HepG2 (cell line): ENCODE data around the gene NAV2. TPM values are rescaled to one million over a fixed set of nuclear protein-coding genes. Genes with fewer than 3 reads are reported as not detected.
A peak's percentile ranks its signal among the peaks of the same experiment; 100 is the strongest.

Source experiments
- ATAC-seq: fragments of 200-7000 bp; cut with Tn5 transposase; 3 replicates; pipeline ENCODE4 v1.9.1; 2020; ENCODE audit warnings: mild to moderate bottlenecking, moderate library complexity
- BruUV-seq: library from RNA; stranded (reverse); fragments of 400-500 nt; replicated peaks from 2 replicates; lab custom pipeline; 2021; lab: Mats Ljungman, UMichigan
- CTCF ChIA-PET: fragments of 300-600 bp; formaldehyde crosslinking; extraction: SDS; loops from one replicate; lab custom pipeline; 2021; ENCODE audit warnings: low total read pairs, inconsistent platforms, low intra/inter-chr PET ratio; lab: Yijun Ruan, JAX
- POLR2A ChIA-PET: fragments of 350-600 bp; sonication (Branson Sonifier 250); formaldehyde crosslinking; loops from one replicate; lab custom pipeline; 2020; ENCODE audit warnings: antibody characterized with exemption, inconsistent platforms; lab: Yijun Ruan, JAX
- DNase-seq: peaks from one replicate; pipeline ENCODE4 v3.0.0-alpha.2; 2015; ENCODE audit warnings: low spot score
- FAIRE-seq: peaks from 3 replicates; lab custom pipeline; 2011; peaks lifted over from hg19 to GRCh38; lab: Jason Lieb, UNC
- H2AFZ ChIP-seq: one replicate; pipeline ENCODE4 v1.6.1; 2011; ENCODE audit warnings: low read length, inconsistent platforms
- H3K27ac ChIP-seq: fragments of 300-600 bp; 3 replicates; pipeline ENCODE4 v1.8.0; 2011; ENCODE audit warnings: mixed run types, mild to moderate bottlenecking, mixed read lengths, low read length, inconsistent platforms; ENCODE audit not compliant: insufficient read depth; ENCODE audit errors: extremely low read length
- H3K27me3 ChIP-seq, 2 experiments: fragments of 200-600 bp in 1 of 2; 2 replicates in 1 of 2; 3 replicates in 1 of 2; pipeline versions ENCODE4 v1.6.0 to v1.8.0; 2011; ENCODE audit warnings: low read length in 2 of 2, mild to moderate bottlenecking in 2 of 2, moderate library complexity in 2 of 2, inconsistent platforms in 1 of 2; ENCODE audit not compliant: insufficient read depth in 2 of 2, control insufficient read depth in 1 of 2
- H3K36me3 ChIP-seq, 2 experiments: fragments of 200-600 bp in 1 of 2; replicated peaks in 1 of 2; 2 replicates in 1 of 2; 3 replicates in 1 of 2; pipeline versions ENCODE4 v1.5.1 to v1.8.0; 2011; ENCODE audit warnings: low read length in 2 of 2, inconsistent platforms in 1 of 2; ENCODE audit not compliant: insufficient read depth in 2 of 2, control insufficient read depth in 1 of 2
- H3K4me1 ChIP-seq: 2 replicates; pipeline ENCODE4 v1.5.1; 2012; ENCODE audit warnings: low read length, inconsistent platforms; ENCODE audit not compliant: insufficient read depth
- H3K4me2 ChIP-seq: 2 replicates; pipeline ENCODE4 v1.6.0; 2011; ENCODE audit warnings: low read depth, low read length, inconsistent platforms
- H3K4me3 ChIP-seq, 3 experiments: fragments of 200-600 bp in 1 of 3; sonication (generic), shearing (Covaris generic) in 1 of 3; replicated peaks in 1 of 3; 2 replicates each; pipeline ENCODE4 v1.5.1; 2011 to 2016; ENCODE audit warnings: low read length in 3 of 3, inconsistent platforms in 2 of 3, low read depth in 2 of 3, mild to moderate bottlenecking in 2 of 3, control low read depth in 1 of 3, mixed read lengths in 1 of 3; ENCODE audit not compliant: insufficient read depth in 1 of 3
- H3K79me2 ChIP-seq: one replicate; pipeline ENCODE4 v1.6.1; 2011; ENCODE audit warnings: low read length, inconsistent platforms; ENCODE audit not compliant: insufficient read depth
- H3K9ac ChIP-seq: 2 replicates; pipeline ENCODE4 v1.6.0; 2011; ENCODE audit warnings: mild to moderate bottlenecking, low read depth, low read length, inconsistent platforms; ENCODE audit not compliant: insufficient read depth
- H3K9me3 ChIP-seq: 2 replicates; pipeline ENCODE4 v1.5.1; 2012; ENCODE audit warnings: mild to moderate bottlenecking, low read length
- H4K20me1 ChIP-seq: 2 replicates; pipeline ENCODE4 v1.6.0; 2011; ENCODE audit warnings: inconsistent platforms, mild to moderate bottlenecking, low read length, moderate library complexity; ENCODE audit not compliant: insufficient read depth
- ATF7-NPFF ChIP-seq: sonication (generic); formaldehyde crosslinking; IDR thresholded peaks from 2 replicates; pipeline ENCODE4 v1.8.1; 2023; ENCODE audit warnings: mild to moderate bottlenecking, low read depth, missing genetic modification reagents, moderate library complexity
- CAMTA2 ChIP-seq: sonication (generic); formaldehyde crosslinking; IDR thresholded peaks from 2 replicates; pipeline ENCODE4 v1.4.0; 2020; ENCODE audit warnings: mild to moderate bottlenecking, missing genetic modification reagents, borderline replicate concordance
- HDAC1 ChIP-seq: sonication (generic); formaldehyde crosslinking; IDR thresholded peaks from 2 replicates; pipeline ENCODE4 v1.5.1; 2020; ENCODE audit warnings: mild to moderate bottlenecking, missing genetic modification reagents
- HDAC2 ChIP-seq: sonication (generic); formaldehyde crosslinking; IDR thresholded peaks from 2 replicates; pipeline ENCODE4 v1.4.0; 2020; ENCODE audit warnings: missing genetic modification reagents
- POLR2G ChIP-seq: fragments of 200-400 bp; formaldehyde crosslinking; IDR thresholded peaks from 2 replicates; pipeline ENCODE4 v1.6.1; 2018; ENCODE audit warnings: mild to moderate bottlenecking, low read depth, low read length, moderate library complexity
- RBM22 ChIP-seq: fragments of 200-400 bp; formaldehyde crosslinking; optimal IDR thresholded peaks from 2 replicates; pipeline ENCODE3; 2017; ENCODE audit warnings: mild to moderate bottlenecking, low read length, moderate library complexity
- RORA ChIP-seq: sonication (generic); formaldehyde crosslinking; IDR thresholded peaks from 2 replicates; pipeline ENCODE4 v1.5.0; 2020; ENCODE audit warnings: mild to moderate bottlenecking, missing genetic modification reagents, moderate library complexity
- SP4 ChIP-seq: sonication (generic); formaldehyde crosslinking; IDR thresholded peaks from 2 replicates; pipeline ENCODE4 v1.8.1; 2023; ENCODE audit warnings: mild to moderate bottlenecking, missing genetic modification reagents
- TCF12 ChIP-seq, 2 experiments: fragments of 450-650 bp in 1 of 2; sonication (generic) in 1 of 2; formaldehyde crosslinking in 1 of 2; IDR thresholded peaks; 2 replicates each; pipeline versions ENCODE4 v1.6.1 to v1.8.0; 2017 to 2022; ENCODE audit warnings: antibody characterized with exemption in 1 of 2, mild to moderate bottlenecking in 1 of 2, missing genetic modification reagents in 1 of 2, moderate library complexity in 1 of 2
- YY1 ChIP-seq: IDR thresholded peaks from 2 replicates; pipeline ENCODE4 v1.6.1; 2011; ENCODE audit warnings: low read length, low read depth, moderate library complexity, mild to moderate bottlenecking; ENCODE audit not compliant: insufficient read depth, insufficient replicate concordance
- ZBTB38 ChIP-seq: sonication (generic); formaldehyde crosslinking; IDR thresholded peaks from 2 replicates; pipeline ENCODE4 v1.5.1; 2020; ENCODE audit warnings: mild to moderate bottlenecking, missing genetic modification reagents
- ZNF329 ChIP-seq: sonication (generic); formaldehyde crosslinking; IDR thresholded peaks from 2 replicates; pipeline ENCODE4 v1.9.0; 2021; ENCODE audit warnings: low read depth, mild to moderate bottlenecking, missing genetic modification reagents
- ZNF331 ChIP-seq: sonication (generic); formaldehyde crosslinking; IDR thresholded peaks from 2 replicates; pipeline ENCODE4 v1.4.0; 2020; ENCODE audit warnings: missing genetic modification reagents
- ZNF350 ChIP-seq: sonication (generic); formaldehyde crosslinking; IDR thresholded peaks from 2 replicates; pipeline ENCODE4 v1.4.0; 2020; ENCODE audit warnings: mild to moderate bottlenecking, low read depth, missing genetic modification reagents, borderline replicate concordance
- WGBS: methylation state at CpG from one replicate; pipeline ENCODE4 v1.1.6; 2017; ENCODE audit warnings: low lambda C conversion rate; 5-methylcytosine and 5-hydroxymethylcytosine counted together
- in situ Hi-C: cut with HindIII; loops from 2 replicates; pipeline ENCODE4 v1.10.0; 2017; ENCODE audit warnings: low pct_unique_long_range_greater_than_20kb; ENCODE audit not compliant: extremely low pct_ligation_motif_present
- intact Hi-C: fragments of 100-400 bp; cut with micrococcal nuclease; formaldehyde crosslinking; loops from one replicate; pipeline ENCODE4 v1.10.0; 2022; ENCODE audit not compliant: unreplicated experiment
- polyA plus RNA-seq, 8 experiments: library from polyadenylated mRNA; depleted of rRNA in 3 of 8; stranded (reverse) in 7 of 8; unstranded in 1 of 8; fragments of >200 nt; fragmentation: Illumina TruSeq in 4 of 8; extraction: Trizol in 4 of 8; gene quantifications; 2 replicates each; pipeline versions ENCODE4 v1.2.1 to v1.2.3, GENCODE V29; 2011 to 2016; ENCODE audit warnings: low read depth in 4 of 8, missing spikeins in 1 of 8, mixed read lengths in 1 of 8; ENCODE audit not compliant: insufficient read depth in 1 of 8
- total RNA-seq, 5 experiments: library from RNA; depleted of rRNA; stranded (reverse); fragments of >200 nt; fragmentation: Illumina TruSeq; extraction: Trizol; gene quantifications; 2 replicates each; pipeline ENCODE4 v1.2.3, GENCODE V29; 2016; ENCODE audit warnings: low read depth in 1 of 5
- TF ChIP-seq, protein P1 (sequence below): sonication (generic); formaldehyde crosslinking; conservative IDR thresholded peaks from 2 replicates; pipeline ENCODE4 v1.8.0; 2022; ENCODE audit warnings: mild to moderate bottlenecking, moderate library complexity, missing genetic modification reagents
- TF ChIP-seq, protein P2 (sequence below): sonication (generic); formaldehyde crosslinking; IDR thresholded peaks from 2 replicates; pipeline ENCODE4 v1.4.0; 2020; ENCODE audit warnings: missing genetic modification reagents
- TF ChIP-seq, protein P3 (sequence below): sonication (generic); formaldehyde crosslinking; IDR thresholded peaks from 2 replicates; pipeline ENCODE4 v1.5.0; 2020; ENCODE audit warnings: missing genetic modification reagents

Gene NAV2
- total and polyA plus RNA-seq, 2 of the 13 experiments (the other 11 are each of a cell fraction or from before 2014, with no cell fraction given): 9.3 to 34.6 TPM

- BruUV-seq: no TSS peak
- intact Hi-C loops: loop anchor here (1.0 kb wide), 1 partner anchor 9 kb away; no protein-coding TSS in a partner anchor
- H3K27ac ChIP-seq: peak overlapping the region; percentile 68
- peak; percentile 73 for DNase-seq
- peaks cover 93% of the 10 kb centered on the region for H3K4me1 ChIP-seq
- H2AFZ ChIP-seq: no peak overlapping the region
- ATAC-seq: peak; percentile 80
- ChIA-PET CTCF (no interaction called here), POLR2A (interaction anchor here (1.0 to 3.9 kb wide), 9 partner anchors 9 to 60 kb away, joined by 3 to 48 read pairs (median 9); no protein-coding TSS in a partner anchor)
- peak overlapping the region; percentile 37 for H3K9ac ChIP-seq
- in situ Hi-C loops: no loop called here
- H4K20me1 ChIP-seq: no peaks in the 10 kb centered on the region
- peak overlapping the region; percentile 84 for H3K4me2 ChIP-seq
- H3K27me3 ChIP-seq: no peaks in the 10 kb centered on the region
- H3K36me3 ChIP-seq: no peaks in the 10 kb centered on the region; a peak in 1 of 5 replicates
- peak; percentile 68 for FAIRE-seq
- H3K9me3 ChIP-seq: no peaks in the 10 kb centered on the region
- H3K79me2 ChIP-seq: peaks cover 24% of the 10 kb centered on the region
- WGBS: 7% methylated on average over 6 of the region's 7 CpGs
- peak overlapping the region in 1 of 3 experiments; percentile 27; a peak in 3 of 6 replicates for H3K4me3 ChIP-seq
- TF ChIP-seq ZNF329 (no peak), ATF7-NPFF (CRISPR knock-in tag) (no peak), CAMTA2 (no peak), POLR2G (no peak), ZNF331 (CRISPR knock-in tag) (no peak; the same call in 1 of the 2 replicates), TCF12 (IDR thresholded peaks at IDR 0.05) (no peak), TCF12 (CRISPR knock-in tag; IDR thresholded peaks at IDR 0.05) (no peak), SP4 (CRISPR knock-in tag) (no peak), RBM22 (no peak), HDAC2 (CRISPR knock-in tag) (0 out of 2 replicates have a peak, but pooled peaks have one; percentile 34), ZBTB38 (CRISPR knock-in tag) (0 out of 2 replicates have a peak, but pooled peaks have one; percentile 40), HDAC1 (CRISPR knock-in tag) (no peak), YY1 (no peak), RORA (no peak), ZNF350 (CRISPR knock-in tag) (no peak)
- TF ChIP-seq, protein P1, sequence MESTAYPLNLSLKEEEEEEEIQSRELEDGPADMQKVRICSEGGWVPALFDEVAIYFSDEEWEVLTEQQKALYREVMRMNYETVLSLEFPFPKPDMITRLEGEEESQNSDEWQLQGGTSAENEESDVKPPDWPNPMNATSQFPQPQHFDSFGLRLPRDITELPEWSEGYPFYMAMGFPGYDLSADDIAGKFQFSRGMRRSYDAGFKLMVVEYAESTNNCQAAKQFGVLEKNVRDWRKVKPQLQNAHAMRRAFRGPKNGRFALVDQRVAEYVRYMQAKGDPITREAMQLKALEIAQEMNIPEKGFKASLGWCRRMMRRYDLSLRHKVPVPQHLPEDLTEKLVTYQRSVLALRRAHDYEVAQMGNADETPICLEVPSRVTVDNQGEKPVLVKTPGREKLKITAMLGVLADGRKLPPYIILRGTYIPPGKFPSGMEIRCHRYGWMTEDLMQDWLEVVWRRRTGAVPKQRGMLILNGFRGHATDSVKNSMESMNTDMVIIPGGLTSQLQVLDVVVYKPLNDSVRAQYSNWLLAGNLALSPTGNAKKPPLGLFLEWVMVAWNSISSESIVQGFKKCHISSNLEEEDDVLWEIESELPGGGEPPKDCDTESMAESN: no peak
- TF ChIP-seq, protein P2, sequence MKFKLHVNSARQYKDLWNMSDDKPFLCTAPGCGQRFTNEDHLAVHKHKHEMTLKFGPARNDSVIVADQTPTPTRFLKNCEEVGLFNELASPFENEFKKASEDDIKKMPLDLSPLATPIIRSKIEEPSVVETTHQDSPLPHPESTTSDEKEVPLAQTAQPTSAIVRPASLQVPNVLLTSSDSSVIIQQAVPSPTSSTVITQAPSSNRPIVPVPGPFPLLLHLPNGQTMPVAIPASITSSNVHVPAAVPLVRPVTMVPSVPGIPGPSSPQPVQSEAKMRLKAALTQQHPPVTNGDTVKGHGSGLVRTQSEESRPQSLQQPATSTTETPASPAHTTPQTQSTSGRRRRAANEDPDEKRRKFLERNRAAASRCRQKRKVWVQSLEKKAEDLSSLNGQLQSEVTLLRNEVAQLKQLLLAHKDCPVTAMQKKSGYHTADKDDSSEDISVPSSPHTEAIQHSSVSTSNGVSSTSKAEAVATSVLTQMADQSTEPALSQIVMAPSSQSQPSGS: no peak
- TF ChIP-seq, protein P3, sequence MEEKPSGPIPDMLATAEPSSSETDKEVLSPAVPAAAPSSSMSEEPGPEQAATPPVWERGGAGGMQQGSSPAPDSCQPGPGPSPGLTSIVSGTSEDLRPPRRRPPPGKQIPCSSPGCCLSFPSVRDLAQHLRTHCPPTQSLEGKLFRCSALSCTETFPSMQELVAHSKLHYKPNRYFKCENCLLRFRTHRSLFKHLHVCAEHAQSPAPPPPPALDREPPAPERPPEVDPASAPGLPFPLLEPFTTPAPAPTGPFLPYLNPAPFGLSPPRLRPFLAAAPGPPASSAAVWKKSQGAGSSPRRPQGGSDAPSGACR: no peak
Observed at GRCh38 chr11:20013346-20014066, 300.9 kb downstream of the NAV2 start.
